H9 (cell line): ENCODE measurements around the gene SLC4A5. TPM values are rescaled to one million over a fixed set of nuclear protein-coding genes. Genes with fewer than 3 reads are reported as not detected.

Experiments used
- DNase-seq: peaks from one replicate; pipeline ENCODE4 v3.0.0-alpha.2; 2017
- H2AFZ ChIP-seq: one replicate; pipeline ENCODE4 v1.6.1; 2013; ENCODE audit warnings: mild to moderate bottlenecking, low read length, control low read depth, moderate library complexity
- H2AK5ac ChIP-seq: 2 replicates; pipeline ENCODE4 v1.6.1; 2013; ENCODE audit warnings: low read length, control low read depth, mixed read lengths; ENCODE audit not compliant: insufficient read length
- H2BK120ac ChIP-seq: one replicate; pipeline ENCODE4 v1.6.1; 2013; ENCODE audit warnings: low read depth, mild to moderate bottlenecking, low read length, control low read depth, inconsistent platforms; ENCODE audit not compliant: poor library complexity, severe bottlenecking
- H2BK12ac ChIP-seq: 2 replicates; pipeline ENCODE4 v1.6.1; 2013; ENCODE audit warnings: low read length, control low read depth, mixed read lengths, low read depth; ENCODE audit not compliant: insufficient read length
- H2BK15ac ChIP-seq: 2 replicates; pipeline ENCODE4 v1.6.1; 2013; ENCODE audit warnings: low read depth, low read length, control low read depth
- H2BK20ac ChIP-seq: one replicate; pipeline ENCODE4 v1.6.1; 2013; ENCODE audit warnings: low read depth, mild to moderate bottlenecking, low read length, control low read depth, inconsistent platforms; ENCODE audit not compliant: poor library complexity, severe bottlenecking
- H2BK5ac ChIP-seq: 2 replicates; pipeline ENCODE4 v1.6.1; 2013; ENCODE audit warnings: low read length, control low read depth, mixed read lengths; ENCODE audit not compliant: insufficient read length
- H3K14ac ChIP-seq: 2 replicates; pipeline ENCODE4 v1.6.1; 2013; ENCODE audit warnings: low read length, control low read depth; ENCODE audit not compliant: insufficient read depth
- H3K18ac ChIP-seq: 2 replicates; pipeline ENCODE4 v1.6.1; 2013; ENCODE audit warnings: low read depth, mild to moderate bottlenecking, mixed read lengths, low read length, control low read depth; ENCODE audit not compliant: insufficient read length
- H3K23ac ChIP-seq: 2 replicates; pipeline ENCODE4 v1.6.1; 2013; ENCODE audit warnings: low read length, control low read depth, mixed read lengths, low read depth; ENCODE audit not compliant: insufficient read length
- H3K23me2 ChIP-seq: 2 replicates; pipeline ENCODE4 v1.6.1; 2013; ENCODE audit warnings: low read depth, mild to moderate bottlenecking, mixed read lengths, low read length, control low read depth; ENCODE audit not compliant: insufficient read length, poor library complexity, severe bottlenecking
- H3K27ac ChIP-seq: 2 replicates; pipeline ENCODE4 v1.5.1; 2013; ENCODE audit warnings: low read length, control low read depth, mixed read lengths, low read depth; ENCODE audit not compliant: insufficient read length
- H3K27me3 ChIP-seq: 2 replicates; pipeline ENCODE4 v1.6.1; 2013; ENCODE audit warnings: low read length, control low read depth, inconsistent platforms; ENCODE audit not compliant: insufficient read depth
- H3K4ac ChIP-seq: 2 replicates; pipeline ENCODE4 v1.6.1; 2013; ENCODE audit warnings: low read depth, mild to moderate bottlenecking, control low read depth, inconsistent platforms, low read length, moderate library complexity
- H3K4me1 ChIP-seq: 2 replicates; pipeline ENCODE4 v1.6.1; 2013; ENCODE audit warnings: low read length, control low read depth, inconsistent platforms; ENCODE audit not compliant: insufficient read depth
- H3K4me2 ChIP-seq: 2 replicates; pipeline ENCODE4 v1.6.1; 2013; ENCODE audit warnings: low read length, control low read depth, mixed read lengths; ENCODE audit not compliant: insufficient read length, insufficient read depth
- H3K56ac ChIP-seq: 2 replicates; pipeline ENCODE4 v1.6.1; 2013; ENCODE audit warnings: low read depth, mild to moderate bottlenecking, mixed read lengths, low read length, control low read depth; ENCODE audit not compliant: insufficient read length
- H3K79me1 ChIP-seq: 2 replicates; pipeline ENCODE4 v1.6.1; 2013; ENCODE audit warnings: low read depth, mild to moderate bottlenecking, moderate library complexity, low read length, control low read depth, inconsistent platforms; ENCODE audit not compliant: insufficient read depth, poor library complexity, severe bottlenecking
- H3K79me2 ChIP-seq: 2 replicates; pipeline ENCODE4 v1.6.1; 2013; ENCODE audit warnings: low read length, control low read depth, inconsistent platforms; ENCODE audit not compliant: insufficient read depth
- H3K9ac ChIP-seq: 2 replicates; pipeline ENCODE4 v1.6.1; 2013; ENCODE audit warnings: low read length, control low read depth, mixed read lengths; ENCODE audit not compliant: insufficient read length; ENCODE audit errors: extremely low read depth
- H3K9me3 ChIP-seq: one replicate; pipeline ENCODE4 v1.6.1; 2013; ENCODE audit warnings: low read depth, low read length, inconsistent platforms; ENCODE audit not compliant: control insufficient read depth
- H3T11ph ChIP-seq: one replicate; pipeline ENCODE4 v1.6.1; 2013; ENCODE audit warnings: mild to moderate bottlenecking, low read length, control low read depth, inconsistent platforms
- H4K20me1 ChIP-seq: one replicate; pipeline ENCODE4 v1.6.1; 2013; ENCODE audit not compliant: control insufficient read depth, insufficient read length, insufficient read depth
- H4K5ac ChIP-seq: 2 replicates; pipeline ENCODE4 v1.6.1; 2013; ENCODE audit warnings: low read depth, mild to moderate bottlenecking, mixed read lengths, low read length, control low read depth; ENCODE audit not compliant: insufficient read length
- H4K8ac ChIP-seq: replicated peaks from 2 replicates; pipeline ENCODE4 v1.6.1; 2013; ENCODE audit warnings: low read length, control low read depth, mixed read lengths, low read depth; ENCODE audit not compliant: insufficient read length
- H4K91ac ChIP-seq: 2 replicates; pipeline ENCODE4 v1.6.1; 2013; ENCODE audit warnings: low read depth, mild to moderate bottlenecking, moderate library complexity, mixed read lengths, low read length, control low read depth; ENCODE audit not compliant: insufficient read length
- H3K27ac Mint-ChIP-seq, 3 experiments: 2 replicates in 2 of 3; 3 replicates in 1 of 3; pipeline ENCODE4 v1.8.0; 2020 to 2021; ENCODE audit warnings: mixed read lengths in 3 of 3, mild to moderate bottlenecking in 1 of 3, moderate library complexity in 1 of 3
- H3K27me3 Mint-ChIP-seq: 2 replicates; pipeline ENCODE4 v1.8.0; 2021; ENCODE audit warnings: low read depth, mild to moderate bottlenecking, moderate library complexity, mixed read lengths
- H3K36me3 Mint-ChIP-seq, 3 experiments: 2 replicates in 2 of 3; 3 replicates in 1 of 3; pipeline ENCODE4 v1.8.0; 2020 to 2021; ENCODE audit warnings: low read depth in 3 of 3, mixed read lengths in 3 of 3; ENCODE audit not compliant: insufficient read depth in 1 of 3
- H3K4me1 Mint-ChIP-seq, 2 experiments: 2 replicates each; pipeline ENCODE4 v1.8.0; 2020; ENCODE audit warnings: mixed read lengths in 2 of 2
- H3K4me3 Mint-ChIP-seq, 2 experiments: 2 replicates in 1 of 2; 3 replicates in 1 of 2; pipeline ENCODE4 v1.8.0; 2020 to 2021; ENCODE audit warnings: mild to moderate bottlenecking in 2 of 2, mixed read lengths in 2 of 2, moderate library complexity in 1 of 2
- H3K9me3 Mint-ChIP-seq, 2 experiments: 2 replicates in 1 of 2; 3 replicates in 1 of 2; pipeline ENCODE4 v1.8.0; 2020; ENCODE audit warnings: mild to moderate bottlenecking in 2 of 2, mixed read lengths in 2 of 2, moderate library complexity in 1 of 2
- CTCF ChIP-seq: fragments of 200-600 bp; sonication (generic); conservative IDR thresholded peaks from 3 replicates; pipeline ENCODE4 v1.8.0; 2021; ENCODE audit warnings: antibody characterized with exemption, mild to moderate bottlenecking
- WGBS: extraction: QIAGEN DNeasy Blood & Tissue Kit; methylation state at CpG from one replicate; pipeline ENCODE4 v1.1.7; 2013; ENCODE audit warnings: missing lambda C conversion rate, low lambda C conversion rate, mixed read lengths; ENCODE audit not compliant: insufficient read length; ENCODE audit errors: extremely low coverage; 5-methylcytosine and 5-hydroxymethylcytosine counted together
- total RNA-seq: library from RNA; stranded (reverse); gene quantifications from 2 replicates; pipeline ENCODE4 v1.2.1, GENCODE V29; 2021

Gene SLC4A5
- total RNA-seq, 1 experiment from 2014 or later: 0.50 TPM

DNA sequence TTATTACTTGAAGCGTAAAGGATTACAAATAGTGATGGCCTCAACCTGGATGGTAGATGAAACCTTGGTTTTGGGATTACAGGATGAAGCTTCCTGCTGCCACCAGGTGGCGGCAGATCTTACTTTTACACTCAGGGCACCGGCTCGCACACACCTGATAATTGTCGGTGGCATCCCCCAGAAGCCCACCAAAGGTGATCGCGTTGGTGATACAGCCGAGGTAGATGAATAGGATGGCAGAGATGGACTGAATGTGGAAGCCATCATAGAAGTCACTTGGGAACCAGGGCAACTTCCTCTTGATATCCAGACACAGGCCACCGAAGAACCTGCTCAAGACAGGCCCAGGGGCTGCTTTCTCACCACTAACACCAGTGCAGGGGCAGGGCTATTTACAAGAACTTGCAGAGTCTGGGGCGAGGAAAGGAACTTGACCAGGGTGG, 93.0 kb downstream of the SLC4A5 start:
- Histone ChIP-seq H4K20me1 (no peaks in the 10 kb centered on the region), H2AK5ac (no peak overlapping the region), H4K5ac (no peak overlapping the region), H3T11ph (no peak overlapping the region), H2BK20ac (no peak overlapping the region), H3K79me1 (no peaks in the 10 kb centered on the region), H3K27me3 (no peaks in the 10 kb centered on the region), H3K27ac (no peak overlapping the region), H3K4me2 (no peak overlapping the region), H2BK5ac (no peak overlapping the region), H3K23ac (no peak overlapping the region), H4K8ac (no peak overlapping the region), H2BK12ac (no peak overlapping the region), H3K56ac (no peak overlapping the region), H2BK120ac (no peak overlapping the region), H3K18ac (no peak overlapping the region), H3K79me2 (no peaks in the 10 kb centered on the region), H3K14ac (no peak overlapping the region), H3K23me2 (no peaks in the 10 kb centered on the region), H3K9me3 (no peaks in the 10 kb centered on the region), H3K4me1 (no peaks in the 10 kb centered on the region), H2BK15ac (no peak overlapping the region), H4K91ac (no peak overlapping the region), H3K4ac (no peak overlapping the region), H2AFZ (no peak overlapping the region), H3K9ac (no peak overlapping the region)
- Mint-ChIP-seq H3K36me3 (no peaks in the 10 kb centered on the region; a peak in 2 of 7 replicates), H3K4me1 (no peaks in the 10 kb centered on the region), H3K4me3 (no peak overlapping the region), H3K9me3 (no peaks in the 10 kb centered on the region), H3K27ac (no peak overlapping the region), H3K27me3 (peaks cover 11% of the 10 kb centered on the region)
- WGBS: no CpG with 5 or more reads among the region's 10 CpGs
- peak; percentile 91 for TF ChIP-seq CTCF
- peak; percentile 59 for DNase-seq
